ENCODE measurements around the gene RPL22L1.
"Not testable (repeated sequence)": the region's sequence is repeated elsewhere in the genome, so short reads cannot be mapped to it uniquely, and the experiment has no call there.

GRCh38 chr3:170818325-170818724 is 51.7 kb downstream of the RPL22L1 start:
- not testable (repeated sequence) for TF ChIP-seq CTCF (IDR thresholded peaks at IDR 0.05; ENCODE audit: low read depth, low read length, poor library complexity, severe bottlenecking); EZH2phosphoT487 (IDR thresholded peaks at IDR 0.05; ENCODE audit: borderline replicate concordance, low read length)

All from DOHH2 (cell line).